Osteocyte (in vitro differentiated cells): ENCODE data around the gene LYSET. TPM values are rescaled to one million over a fixed set of nuclear protein-coding genes. Genes with fewer than 3 reads are reported as not detected.

Experiments
- DNase-seq: peaks from one replicate; pipeline ENCODE4 v3.0.0; 2021; ENCODE audit warnings: mixed read lengths; ENCODE audit not compliant: unreplicated experiment; ENCODE audit errors: extremely low spot score
- H3K27ac Mint-ChIP-seq: one replicate; pipeline ENCODE4 v1.8.0; 2021; ENCODE audit warnings: mild to moderate bottlenecking, mixed read lengths; ENCODE audit not compliant: unreplicated experiment
- H3K27me3 Mint-ChIP-seq: one replicate; pipeline ENCODE4 v1.8.0; 2021; ENCODE audit warnings: mixed read lengths; ENCODE audit not compliant: unreplicated experiment
- H3K36me3 Mint-ChIP-seq: one replicate; pipeline ENCODE4 v1.8.0; 2021; ENCODE audit warnings: mixed read lengths; ENCODE audit not compliant: unreplicated experiment
- H3K4me1 Mint-ChIP-seq: one replicate; pipeline ENCODE4 v1.8.0; 2021; ENCODE audit warnings: mixed read lengths; ENCODE audit not compliant: unreplicated experiment
- H3K4me3 Mint-ChIP-seq: one replicate; pipeline ENCODE4 v1.8.0; 2021; ENCODE audit warnings: mild to moderate bottlenecking, moderate library complexity, mixed read lengths; ENCODE audit not compliant: unreplicated experiment
- H3K9me3 Mint-ChIP-seq: one replicate; pipeline ENCODE4 v1.8.0; 2021; ENCODE audit warnings: mixed read lengths; ENCODE audit not compliant: unreplicated experiment
- CTCF ChIP-seq: fragments of 200-600 bp; sonication (generic); IDR thresholded peaks from 2 replicates; pipeline ENCODE4 v1.5.0; 2021; ENCODE audit warnings: antibody characterized with exemption, mild to moderate bottlenecking, moderate library complexity
- total RNA-seq: library from RNA; stranded (reverse); gene quantifications from 2 replicates; pipeline ENCODE4 v1.2.1, GENCODE V29; 2021

The LYSET gene
- total RNA-seq, 1 donor from 2014 or later, result 23.1 TPM

- Mint-ChIP-seq H3K9me3 (no peaks in the 10 kb centered on the region), H3K27ac (no peak overlapping the region)
Measured at GRCh38 chr14:93142854-93143652, 42.1 kb upstream of the LYSET start.

GRCh38 chr14:93146119-93146518 lies 39.0 kb upstream of the LYSET start:
- Mint-ChIP-seq H3K27me3 (peaks cover 39% of the 10 kb centered on the region), H3K27ac (no peak overlapping the region), H3K4me1 (no peaks in the 10 kb centered on the region), H3K9me3 (no peaks in the 10 kb centered on the region), H3K4me3 (no peak overlapping the region), H3K36me3 (no peaks in the 10 kb centered on the region)
- TF ChIP-seq CTCF, result no peak
- DNase-seq, result no peak

More at GRCh38 chr14:93142854-93143652, 42.1 kb upstream of the LYSET start:
- no peak for TF ChIP-seq CTCF
- H3K27me3 Mint-ChIP-seq, result peaks cover 25% of the 10 kb centered on the region
- no peaks in the 10 kb centered on the region for H3K36me3 Mint-ChIP-seq
- no peak overlapping the region for H3K4me3 Mint-ChIP-seq
- no peak for DNase-seq
- H3K4me1 Mint-ChIP-seq, result peaks cover 2% of the 10 kb centered on the region

- no peak overlapping the region for H3K27ac Mint-ChIP-seq
- H3K4me3 Mint-ChIP-seq, result no peak overlapping the region
- no peak for TF ChIP-seq CTCF
- no peak for DNase-seq
- H3K4me1 Mint-ChIP-seq, result no peaks in the 10 kb centered on the region
- H3K27me3 Mint-ChIP-seq, result peaks cover 51% of the 10 kb centered on the region
- no peaks in the 10 kb centered on the region for H3K36me3 Mint-ChIP-seq
- no peaks in the 10 kb centered on the region for H3K9me3 Mint-ChIP-seq
Measured at GRCh38 chr14:93148979-93149378, 36.1 kb upstream of the LYSET start.

GRCh38 chr14:93150227-93151208 lies 34.6 kb upstream of the LYSET start:
- Mint-ChIP-seq H3K4me1 (no peaks in the 10 kb centered on the region), H3K9me3 (no peaks in the 10 kb centered on the region), H3K36me3 (no peaks in the 10 kb centered on the region), H3K27ac (no peak overlapping the region), H3K27me3 (peaks cover 51% of the 10 kb centered on the region), H3K4me3 (no peak overlapping the region)
- no peak for TF ChIP-seq CTCF
- no peak for DNase-seq

GRCh38 chr14:93153121-93153520 lies 32.0 kb upstream of the LYSET start:
- Mint-ChIP-seq H3K36me3 (no peaks in the 10 kb centered on the region), H3K4me3 (no peak overlapping the region), H3K27me3 (peaks cover 45% of the 10 kb centered on the region), H3K4me1 (no peaks in the 10 kb centered on the region), H3K9me3 (no peaks in the 10 kb centered on the region), H3K27ac (no peak overlapping the region)
- no peak for DNase-seq
- TF ChIP-seq CTCF, result no peak
